IPS-11a (cell line): ENCODE results near the gene DLGAP1.

Experiments
- H3K4me3 ChIP-seq: one replicate; pipeline ENCODE4 v1.5.1; 2013; ENCODE audit warnings: low read depth, low read length, control low read depth

DLGAP1 gene

GRCh38 chr18:3794537-3795348, 660.4 kb downstream of the DLGAP1 start:
- H3K4me3 ChIP-seq: no peak overlapping the region

DNA sequence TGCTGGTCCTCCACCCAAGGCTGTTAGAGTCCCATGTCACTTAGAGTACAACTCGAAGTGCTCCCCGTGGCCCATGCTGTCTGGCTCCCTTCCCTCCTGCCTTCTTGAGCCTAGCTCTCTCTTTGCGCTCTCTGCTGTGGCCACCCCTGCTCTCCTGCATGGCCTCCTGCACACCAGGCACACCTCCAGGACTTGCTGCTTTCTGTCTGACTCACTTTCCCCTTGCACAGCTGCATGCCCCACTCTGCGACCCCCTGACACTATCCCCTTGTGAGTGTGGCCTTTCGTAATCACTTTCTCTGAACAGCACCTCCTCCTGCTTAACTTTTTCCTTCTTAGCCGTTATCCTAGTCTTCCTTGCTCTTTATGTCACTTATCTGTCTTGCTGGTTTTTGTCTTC, 661.6 kb downstream of the DLGAP1 start:
- H3K4me3 ChIP-seq: no peak overlapping the region

DNA sequence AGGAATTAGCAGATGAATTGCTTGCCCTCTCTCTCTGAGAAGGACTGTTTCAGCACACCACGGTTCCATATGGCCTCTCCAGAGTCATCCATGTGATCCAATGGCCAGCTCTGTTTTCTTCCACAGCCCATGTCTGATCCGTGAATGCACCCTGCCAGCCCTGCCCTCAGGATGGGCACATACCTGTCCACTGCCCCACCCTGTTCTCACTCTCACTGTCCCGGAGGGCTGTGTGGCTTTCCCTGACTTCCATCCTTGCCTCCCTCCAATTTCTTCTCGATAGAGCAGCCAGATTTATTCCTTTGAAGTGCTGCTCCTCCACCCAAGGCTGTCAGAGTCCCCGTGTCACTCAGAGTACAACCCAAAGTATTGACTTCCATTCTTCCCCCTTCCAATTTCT, 662.0 kb downstream of the DLGAP1 start:
- H3K4me3 ChIP-seq: no peak overlapping the region

- no peak overlapping the region for H3K4me3 ChIP-seq
Measured at GRCh38 chr18:3792711-3793110, 662.4 kb downstream of the DLGAP1 start.

DNA sequence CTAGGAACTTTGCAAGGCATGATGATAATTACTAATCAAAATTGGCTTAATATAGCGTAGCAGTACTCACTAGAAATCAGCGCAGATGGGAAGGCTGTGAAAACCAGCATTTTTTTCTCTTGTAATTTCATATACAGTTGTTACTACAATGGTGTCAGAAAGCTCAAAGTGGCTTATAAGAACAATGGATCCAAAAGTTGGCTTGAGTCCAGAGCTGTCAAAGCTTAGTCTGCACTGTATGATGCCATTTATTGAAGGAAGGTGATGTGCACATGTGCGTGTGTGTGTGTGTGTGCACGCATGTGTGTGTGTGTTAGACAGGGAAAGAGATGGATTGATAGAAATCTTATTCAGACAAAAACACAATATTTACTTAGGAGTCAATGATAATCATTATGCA, 663.9 kb downstream of the DLGAP1 start:
- H3K4me3 ChIP-seq: no peak overlapping the region

- H3K4me3 ChIP-seq: no peak overlapping the region
Measured at GRCh38 chr18:3790703-3791102, 664.4 kb downstream of the DLGAP1 start.

GRCh38 chr18:3789525-3789924, 665.6 kb downstream of the DLGAP1 start:
- no peak overlapping the region for H3K4me3 ChIP-seq

DNA sequence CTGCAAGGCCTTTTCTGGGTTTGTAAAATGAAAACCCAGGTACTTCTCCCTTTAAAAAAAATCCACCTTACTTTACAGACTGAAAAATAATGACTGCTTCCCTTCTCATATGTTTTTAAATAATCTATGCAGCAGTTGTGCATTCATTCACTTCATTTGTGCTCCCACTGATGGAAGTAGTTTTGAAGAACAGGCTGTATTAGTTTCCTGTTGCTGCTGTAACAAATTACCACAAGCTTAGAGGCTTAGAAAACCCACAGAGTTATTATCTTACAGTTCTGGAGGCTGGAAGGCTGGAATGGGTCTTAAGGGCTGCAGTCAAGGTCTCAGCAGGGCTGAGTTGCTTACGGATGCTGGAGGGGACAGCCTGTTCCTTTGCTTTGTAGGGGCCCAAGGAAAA, 670.2 kb downstream of the DLGAP1 start:
- no peak overlapping the region for H3K4me3 ChIP-seq

DNA sequence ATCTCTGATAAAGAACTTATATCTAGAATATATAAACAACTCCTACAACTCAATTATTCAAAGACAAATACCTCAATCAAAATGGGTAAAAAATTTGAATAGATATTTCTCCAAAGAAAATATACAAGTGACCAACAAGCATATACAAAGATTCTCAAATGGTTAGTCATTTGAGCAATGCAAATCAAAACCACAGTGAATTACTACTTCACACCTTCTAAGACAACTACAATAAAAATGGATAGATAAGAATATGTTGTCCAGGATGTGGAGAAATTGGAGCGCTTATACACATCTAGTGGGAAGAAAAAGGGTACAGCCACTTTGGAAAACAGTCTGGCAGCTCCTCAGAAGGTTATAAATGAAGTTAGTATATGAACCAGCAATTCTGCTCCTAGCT, 672.2 kb downstream of the DLGAP1 start:
- H3K4me3 ChIP-seq: no peak overlapping the region

- H3K4me3 ChIP-seq: no peak overlapping the region
Measured at GRCh38 chr18:3777719-3778118, 677.4 kb downstream of the DLGAP1 start.

GRCh38 chr18:3777122-3777521, 678.0 kb downstream of the DLGAP1 start:
- no peak overlapping the region for H3K4me3 ChIP-seq

DNA sequence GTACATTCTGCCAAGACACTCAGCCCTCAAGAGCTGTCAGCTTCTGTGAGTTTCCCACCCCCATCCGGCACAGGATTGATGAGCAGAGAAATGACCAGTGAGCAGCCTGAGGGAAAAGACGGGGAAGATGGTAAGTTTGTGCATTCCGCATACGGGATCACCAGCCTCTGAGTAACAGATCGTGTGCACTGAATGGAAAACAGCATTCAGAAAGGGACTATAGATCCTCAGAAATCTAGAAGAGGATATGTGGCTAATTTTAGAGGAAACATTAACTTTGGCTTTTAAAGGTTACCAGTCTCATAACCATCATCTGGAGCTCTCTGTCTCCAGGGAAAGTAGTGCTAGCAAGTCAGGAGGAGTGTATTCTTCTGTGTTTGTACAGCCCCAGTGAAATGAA, 679.1 kb downstream of the DLGAP1 start:
- H3K4me3 ChIP-seq: no peak overlapping the region

DNA sequence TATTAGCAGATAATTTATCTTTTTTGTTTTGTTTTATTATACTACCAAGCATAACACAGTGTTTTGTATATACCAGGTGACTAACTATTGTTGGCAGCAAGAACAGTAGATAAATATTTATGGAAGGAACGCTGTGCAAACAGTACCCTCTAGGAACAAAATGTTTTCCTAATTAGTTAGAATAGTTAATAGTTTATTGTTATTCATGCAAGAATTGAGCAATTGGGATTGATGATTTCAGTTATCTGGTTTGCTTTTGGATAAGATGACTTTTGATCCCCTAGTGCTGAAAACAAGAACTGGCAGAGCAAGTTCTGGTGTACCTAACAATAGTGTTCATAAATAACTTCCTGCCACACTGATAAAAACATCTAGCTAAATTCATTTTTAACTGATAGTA, 681.8 kb downstream of the DLGAP1 start:
- no peak overlapping the region for H3K4me3 ChIP-seq

DNA sequence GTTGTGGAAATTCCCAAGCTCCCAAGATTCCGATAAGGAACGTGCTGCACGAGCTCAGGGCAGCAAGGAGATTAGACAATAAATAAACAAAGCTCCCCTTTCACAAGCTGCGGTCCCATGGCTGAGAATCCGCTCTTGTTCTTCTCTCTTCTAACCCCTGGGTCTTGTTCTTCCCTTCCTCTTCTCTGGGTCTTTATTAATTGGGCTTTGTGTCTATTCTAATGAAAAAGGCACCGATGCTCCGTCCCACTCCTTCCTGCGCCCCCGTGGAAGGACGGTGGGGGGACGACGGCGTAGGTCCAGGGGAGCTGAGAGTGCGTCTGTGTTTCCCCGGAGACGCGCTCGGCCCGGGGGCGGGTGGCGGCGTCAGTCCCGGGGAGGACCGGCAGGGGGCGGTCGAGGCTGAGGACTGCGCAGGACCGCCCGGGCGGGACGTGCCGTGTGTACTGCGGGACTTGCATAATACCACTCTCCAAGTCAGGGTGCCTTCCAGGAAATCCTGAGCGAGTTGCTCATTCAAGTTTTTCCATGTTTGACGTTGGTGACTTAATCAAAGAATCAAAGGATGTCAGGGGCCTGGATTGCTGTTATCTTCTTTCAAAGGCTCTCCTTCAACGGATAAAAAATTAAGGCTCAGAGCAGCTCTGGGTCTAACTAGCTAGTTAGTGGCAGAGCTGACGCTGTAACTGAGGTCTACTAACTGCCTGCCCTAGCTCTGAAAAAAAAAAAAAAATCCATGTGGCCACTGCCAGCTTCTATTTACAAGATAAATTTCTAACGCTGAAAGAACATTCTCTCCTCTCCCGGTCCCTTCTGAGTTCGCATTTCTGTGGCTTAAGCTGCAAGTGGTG, 683.8 kb downstream of the DLGAP1 start:
- no peak overlapping the region for H3K4me3 ChIP-seq

GRCh38 chr18:3761266-3761665, 693.8 kb downstream of the DLGAP1 start:
- H3K4me3 ChIP-seq: no peak overlapping the region

DNA sequence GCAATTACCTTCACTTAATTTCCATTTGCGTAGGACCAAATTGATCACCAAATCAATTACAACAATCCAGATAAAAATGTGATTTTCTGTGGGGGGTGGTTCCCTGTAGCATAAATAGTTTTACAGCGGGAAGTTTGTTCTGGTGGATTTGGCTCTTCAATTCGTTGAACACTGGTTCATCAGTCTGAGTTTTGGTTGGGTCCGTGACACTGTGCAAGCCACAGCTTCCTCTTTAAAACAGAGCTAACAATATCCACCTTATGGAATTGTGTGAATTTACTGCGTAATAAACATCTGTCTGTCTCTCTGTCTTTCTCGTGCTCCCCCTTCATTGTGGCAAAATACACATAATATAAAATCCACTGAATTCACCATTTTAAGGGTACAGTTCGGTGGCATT, 694.4 kb downstream of the DLGAP1 start:
- H3K4me3 ChIP-seq: no peak overlapping the region

- no peak overlapping the region for H3K4me3 ChIP-seq
Measured at GRCh38 chr18:3759099-3759498, 696.0 kb downstream of the DLGAP1 start.

DNA sequence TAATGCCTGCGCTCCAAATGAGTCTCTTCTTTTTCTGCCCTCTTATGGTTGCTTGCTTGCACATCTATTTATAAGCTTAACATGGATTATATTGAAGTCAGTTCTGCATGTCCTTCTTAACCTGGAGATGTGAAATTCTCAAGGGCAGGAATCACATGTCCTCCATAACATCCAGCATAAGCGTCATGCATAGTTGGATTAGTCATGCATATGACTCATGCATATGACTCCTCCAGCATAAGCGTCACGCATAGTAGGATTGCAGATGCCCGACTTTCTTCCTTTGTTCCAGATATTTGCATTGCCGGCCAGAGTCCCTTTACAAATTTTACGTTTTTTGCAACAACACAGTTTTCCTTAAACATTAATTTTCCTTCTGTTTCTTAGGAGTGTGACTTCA, 696.6 kb downstream of the DLGAP1 start:
- H3K4me3 ChIP-seq: no peak overlapping the region

- no peak overlapping the region for H3K4me3 ChIP-seq
Measured at GRCh38 chr18:3757361-3757760, 697.7 kb downstream of the DLGAP1 start.

- no peak overlapping the region for H3K4me3 ChIP-seq
Measured at GRCh38 chr18:3753106-3753505, 702.0 kb downstream of the DLGAP1 start.

GRCh38 chr18:3748086-3748485, 707.0 kb downstream of the DLGAP1 start:
- H3K4me3 ChIP-seq: no peak overlapping the region
